Activated gamma-delta T cell (primary cell): ENCODE results near the gene ZNF474.

Experiments
- DNase-seq: peaks from one replicate; lab custom pipeline; 2025; lab: John Stamatoyannopoulos, UW

ZNF474 gene

GRCh38 chr5:122118356-122118948 lies 10.9 kb upstream of the ZNF474 start:
- no peak for DNase-seq

DNA sequence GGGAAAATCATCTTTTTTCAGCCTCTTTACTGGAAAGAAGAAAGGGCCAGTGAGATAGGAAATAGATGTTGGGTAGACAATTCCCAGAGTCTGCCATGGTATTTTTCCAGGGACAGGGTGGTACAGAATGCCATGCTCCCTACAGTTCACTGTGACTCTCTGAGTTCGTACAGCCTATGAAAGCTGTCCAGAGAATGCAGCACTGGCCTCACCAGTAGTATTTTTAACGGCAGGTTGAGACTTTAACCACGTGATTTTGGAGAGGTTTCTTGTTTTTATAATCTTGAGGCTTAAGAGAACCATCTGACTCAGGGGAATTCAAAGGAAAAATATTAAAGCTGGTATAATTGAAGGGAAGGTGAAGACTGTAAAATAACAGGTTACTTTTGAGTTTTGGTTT lies 10.1 kb upstream of the ZNF474 start:
- no peak for DNase-seq

GRCh38 chr5:122120493-122120892 lies 8.9 kb upstream of the ZNF474 start:
- DNase-seq: no peak

GRCh38 chr5:122120957-122121356 lies 8.4 kb upstream of the ZNF474 start:
- DNase-seq: no peak

DNA sequence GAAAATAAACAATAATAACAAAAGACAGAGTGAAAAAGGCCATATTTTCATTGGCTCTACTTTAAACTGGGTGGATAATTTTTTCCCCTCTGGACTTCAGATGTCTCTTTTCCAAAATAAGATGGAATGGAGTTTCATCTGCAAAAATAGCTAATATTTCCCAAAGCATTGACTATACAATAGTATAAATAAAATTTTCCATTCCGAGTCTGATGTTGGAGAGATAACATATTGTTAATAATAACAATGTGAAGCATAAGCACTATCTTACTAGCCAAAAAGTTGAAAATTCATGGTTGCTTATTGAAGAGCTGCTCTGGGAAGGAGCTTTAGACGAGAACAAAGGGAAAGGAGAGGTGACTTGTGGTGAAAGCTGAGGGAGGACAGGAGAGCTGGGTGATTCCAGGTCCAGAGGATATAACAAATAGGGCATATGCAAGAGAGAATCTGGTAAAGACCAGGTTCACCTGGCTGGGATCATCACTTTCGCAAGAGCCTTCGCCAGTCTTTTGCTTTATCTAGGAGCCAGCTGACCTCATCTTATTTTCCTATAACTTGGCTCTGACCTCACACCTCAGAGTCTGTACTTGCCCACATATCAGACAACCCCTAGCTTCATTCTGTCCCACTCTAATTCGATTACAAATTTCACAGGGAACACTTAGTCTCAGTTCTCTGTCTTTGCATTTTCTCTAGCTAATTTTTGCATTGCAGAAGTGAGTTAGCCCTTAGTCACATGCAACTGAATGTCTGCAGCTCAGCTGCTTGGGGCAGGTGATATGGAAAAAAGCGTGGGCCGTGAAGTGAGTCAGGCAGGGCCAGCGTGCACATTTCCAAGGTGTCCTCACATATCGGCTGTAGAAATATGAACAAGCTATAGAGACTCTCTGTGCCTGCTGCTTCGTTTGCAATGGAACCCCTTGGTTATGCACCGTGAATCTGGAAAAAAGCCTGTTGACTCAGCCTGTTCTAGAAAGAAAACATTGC lies 7.6 kb upstream of the ZNF474 start:
- DNase-seq: no peak

DNA sequence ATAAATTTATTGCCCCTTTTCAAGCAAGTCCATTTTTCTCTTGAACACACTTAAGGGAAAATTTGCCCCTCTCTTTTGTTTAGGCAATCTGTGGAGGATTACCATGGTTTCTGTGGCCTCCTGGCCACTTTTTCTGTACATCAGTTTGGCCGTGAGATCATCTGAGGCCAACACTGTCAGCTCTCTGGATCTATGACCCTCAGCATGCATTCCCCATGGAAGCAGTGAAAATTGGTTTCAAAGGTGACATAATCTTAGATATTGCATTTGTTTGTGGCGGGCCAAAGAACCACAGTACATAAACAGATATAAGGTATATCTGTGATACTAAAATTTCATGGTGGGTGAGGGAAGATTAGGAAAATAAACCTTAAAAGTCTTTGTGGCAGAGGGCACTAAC lies 4.6 kb upstream of the ZNF474 start:
- DNase-seq: no peak

DNA sequence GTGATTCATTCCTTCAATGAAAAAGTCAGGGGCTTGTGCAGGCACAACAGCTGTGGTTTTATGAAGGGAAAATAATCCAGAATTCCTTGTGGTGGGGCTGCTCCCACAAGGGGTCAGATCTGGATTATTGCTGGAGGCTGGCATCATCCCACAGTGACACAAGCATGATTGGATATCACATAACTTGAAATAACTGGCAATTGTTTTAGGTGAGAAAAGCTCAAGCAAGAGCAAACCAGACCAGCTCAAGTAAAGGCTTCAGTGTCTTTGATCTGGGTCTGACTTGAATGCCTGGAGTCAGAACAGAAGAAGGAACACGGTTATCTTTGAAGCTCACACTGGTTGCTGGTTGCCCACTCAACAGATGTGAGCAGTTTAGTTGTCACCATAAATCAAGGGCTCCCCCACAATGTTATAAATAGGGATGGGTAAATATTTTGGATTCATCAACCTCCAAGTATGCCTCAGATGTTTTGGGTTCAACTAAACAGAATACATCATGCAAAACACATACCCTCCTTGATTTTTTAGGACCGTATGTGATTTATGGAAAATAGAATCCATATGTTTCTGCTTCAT lies 3.1 kb upstream of the ZNF474 start:
- DNase-seq: no peak

- DNase-seq: no peak
These were observed 2.5 kb upstream of the ZNF474 start for GRCh38 chr5:122126756-122127321.

DNA sequence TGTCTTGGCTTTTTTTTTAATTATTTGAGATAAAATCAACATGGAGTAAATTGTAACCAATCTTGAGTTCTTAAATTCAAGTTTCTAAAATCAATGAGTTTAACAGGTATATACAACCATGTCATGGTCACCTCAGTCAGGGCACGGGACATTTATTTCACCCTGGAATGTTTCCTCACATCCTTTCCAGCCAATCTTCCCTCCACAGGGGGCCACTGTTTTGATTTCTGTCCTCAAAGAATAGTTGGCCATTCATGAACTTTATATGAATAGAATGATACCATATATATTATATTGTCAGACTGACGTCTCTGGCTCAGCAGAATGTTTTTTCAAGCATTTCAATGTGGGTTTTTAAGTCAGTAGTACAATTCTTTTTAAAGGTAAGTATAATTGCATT lies 806 bp downstream of the ZNF474 start:
- no peak for DNase-seq

- DNase-seq: no peak
These were observed 8.4 kb downstream of the ZNF474 start for GRCh38 chr5:122137702-122138101.

DNA sequence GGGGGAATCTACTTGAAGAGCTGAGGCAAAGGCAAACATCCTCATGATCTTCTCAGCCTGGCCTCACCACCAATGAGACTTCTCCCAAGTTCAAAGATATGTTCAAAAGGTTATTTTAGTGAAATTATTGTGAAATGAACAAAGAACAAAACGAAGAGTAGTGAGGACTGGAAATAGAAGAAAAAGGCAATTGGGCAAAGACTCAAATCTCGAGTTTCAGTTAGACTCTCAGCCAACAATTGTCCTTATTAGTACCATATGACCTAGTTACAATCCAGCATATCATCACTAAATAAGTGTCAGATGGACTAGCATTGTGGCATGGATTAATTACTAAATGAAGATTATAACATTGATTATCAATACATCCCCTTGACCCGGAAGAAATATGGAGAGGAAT lies 9.0 kb downstream of the ZNF474 start:
- no peak for DNase-seq

DNA sequence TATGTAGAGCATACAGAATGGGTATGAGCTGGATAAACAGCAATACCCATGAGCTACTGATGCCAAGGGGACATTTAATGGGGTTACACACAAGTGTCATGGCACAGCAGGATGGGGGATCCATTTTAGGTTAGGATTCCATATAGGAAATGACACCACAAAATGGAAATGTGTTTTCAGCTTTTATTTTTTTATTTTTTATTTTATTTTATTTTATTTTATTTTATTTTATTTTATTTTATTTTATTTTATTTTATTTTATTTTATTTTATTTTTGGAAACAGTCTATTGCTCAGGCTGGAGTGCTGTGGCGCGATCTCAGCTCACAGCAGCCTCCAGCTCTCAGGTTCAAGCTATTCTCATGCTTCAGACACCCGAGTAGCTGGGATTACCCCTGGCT lies 11.6 kb downstream of the ZNF474 start:
- no peak for DNase-seq

DNA sequence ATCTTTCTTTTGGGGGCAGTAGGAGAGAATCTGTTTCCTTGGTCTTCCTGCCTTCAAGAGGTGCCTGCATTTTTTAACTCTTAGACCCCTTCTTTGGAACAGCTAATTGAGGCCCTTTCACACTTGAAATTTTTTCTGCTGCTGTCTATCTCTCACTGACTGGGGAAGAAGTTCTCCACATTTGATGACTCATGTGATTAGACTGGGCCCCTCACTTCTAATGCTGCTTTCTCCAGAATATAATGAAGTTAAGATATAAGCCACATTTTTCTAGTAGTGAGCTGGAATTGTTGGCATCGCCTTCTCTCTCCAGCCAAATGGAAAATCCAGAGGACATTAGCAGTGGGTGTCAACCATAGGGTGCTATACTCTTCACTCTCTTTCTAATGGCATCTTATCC lies 12.4 kb downstream of the ZNF474 start:
- DNase-seq: no peak

GRCh38 chr5:122142480-122143164 lies 13.3 kb downstream of the ZNF474 start:
- no peak for DNase-seq

GRCh38 chr5:122144236-122144635 lies 14.9 kb downstream of the ZNF474 start:
- no peak for DNase-seq

DNA sequence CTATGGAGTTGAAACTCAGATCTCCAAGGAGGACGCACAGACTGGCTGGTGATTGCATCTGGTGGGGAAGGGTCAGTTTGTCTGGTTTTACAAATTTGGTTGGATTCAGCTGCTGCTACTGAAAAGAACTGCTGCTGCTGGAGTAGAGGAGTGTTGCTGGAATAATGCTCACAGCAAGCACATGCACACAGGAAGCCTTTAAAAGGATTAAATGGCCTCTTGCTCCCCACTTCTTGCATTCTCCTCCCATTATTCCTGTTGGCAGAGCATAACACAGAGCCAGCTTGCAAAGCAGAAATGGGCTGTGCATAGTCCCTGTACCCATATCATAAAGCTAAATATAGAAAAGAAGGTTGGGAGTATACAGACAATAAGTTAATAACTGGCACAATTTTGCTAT lies 16.6 kb downstream of the ZNF474 start:
- DNase-seq: no peak

DNA sequence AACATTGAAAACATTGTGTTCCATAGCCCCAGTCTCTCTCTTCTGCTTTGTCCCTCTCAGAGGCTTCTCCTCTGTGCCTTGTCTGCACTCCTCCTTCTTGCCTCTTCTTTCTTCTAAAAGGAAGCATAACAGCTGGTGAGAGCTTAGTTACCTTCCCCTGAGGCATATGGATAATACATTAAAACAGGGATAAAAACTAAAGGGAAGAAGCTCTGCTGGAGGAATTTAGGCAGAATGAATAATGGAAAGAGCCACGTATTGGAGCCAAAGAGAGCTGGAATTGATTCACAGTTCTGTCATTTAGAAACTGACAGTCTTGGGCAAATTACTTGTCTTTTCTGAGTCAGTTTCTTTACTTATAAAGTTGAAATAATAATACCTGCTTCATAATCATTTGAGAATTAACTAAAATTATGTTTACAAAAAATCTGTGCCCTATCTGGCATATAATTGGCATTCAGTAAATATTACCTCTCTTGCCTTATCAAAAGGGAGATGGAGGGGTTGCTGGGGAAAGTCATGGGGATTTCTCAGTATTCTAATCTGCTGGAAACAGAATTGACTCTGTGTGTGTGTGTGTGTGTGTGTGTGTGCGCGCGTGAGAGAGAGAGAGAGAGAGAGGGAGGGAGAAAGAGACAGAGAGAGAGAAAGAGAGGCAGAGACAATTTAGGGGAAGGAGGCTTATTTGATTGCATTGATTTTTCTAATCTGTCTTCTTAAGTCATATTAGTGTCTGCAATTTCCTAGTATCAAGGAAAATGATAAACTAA lies 20.2 kb downstream of the ZNF474 start:
- no peak for DNase-seq

DNA sequence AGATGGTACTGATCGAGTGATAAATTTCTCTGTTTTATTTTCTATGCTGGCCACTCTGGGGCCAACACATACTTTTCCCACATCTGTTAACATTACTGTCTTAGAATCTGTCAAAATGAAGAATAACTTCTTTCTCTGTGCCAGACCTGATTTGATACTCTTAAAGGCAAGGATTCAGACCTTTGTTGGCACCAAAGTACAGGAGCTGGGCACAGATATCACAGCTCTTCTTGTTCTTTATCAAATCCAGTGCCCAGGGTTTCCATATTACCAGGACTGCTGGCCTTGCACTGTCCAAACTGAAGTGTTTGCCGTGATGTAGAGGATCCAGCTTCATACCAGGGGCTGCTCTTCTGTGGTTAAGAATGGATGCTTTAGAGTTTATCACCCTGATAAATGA lies 20.9 kb downstream of the ZNF474 start:
- DNase-seq: no peak

DNA sequence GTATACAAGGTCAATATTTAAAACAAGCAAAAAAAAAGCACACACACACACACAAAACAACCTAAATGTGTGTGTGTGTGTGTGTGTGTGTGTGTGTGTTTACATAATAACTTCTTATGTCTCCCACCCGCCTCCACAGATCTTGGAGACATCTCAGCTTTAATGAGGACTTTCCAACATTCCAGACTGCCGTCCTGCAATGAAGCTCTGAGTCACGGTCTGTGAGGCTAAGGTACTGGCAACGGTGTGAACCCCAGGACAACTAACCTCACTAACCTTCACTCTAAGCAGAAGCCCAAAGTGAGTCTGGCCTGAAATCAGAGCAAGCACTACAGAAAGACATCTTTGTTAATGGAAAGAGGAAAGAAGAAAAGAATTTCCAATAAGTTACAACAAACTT lies 22.3 kb downstream of the ZNF474 start:
- no peak for DNase-seq

DNA sequence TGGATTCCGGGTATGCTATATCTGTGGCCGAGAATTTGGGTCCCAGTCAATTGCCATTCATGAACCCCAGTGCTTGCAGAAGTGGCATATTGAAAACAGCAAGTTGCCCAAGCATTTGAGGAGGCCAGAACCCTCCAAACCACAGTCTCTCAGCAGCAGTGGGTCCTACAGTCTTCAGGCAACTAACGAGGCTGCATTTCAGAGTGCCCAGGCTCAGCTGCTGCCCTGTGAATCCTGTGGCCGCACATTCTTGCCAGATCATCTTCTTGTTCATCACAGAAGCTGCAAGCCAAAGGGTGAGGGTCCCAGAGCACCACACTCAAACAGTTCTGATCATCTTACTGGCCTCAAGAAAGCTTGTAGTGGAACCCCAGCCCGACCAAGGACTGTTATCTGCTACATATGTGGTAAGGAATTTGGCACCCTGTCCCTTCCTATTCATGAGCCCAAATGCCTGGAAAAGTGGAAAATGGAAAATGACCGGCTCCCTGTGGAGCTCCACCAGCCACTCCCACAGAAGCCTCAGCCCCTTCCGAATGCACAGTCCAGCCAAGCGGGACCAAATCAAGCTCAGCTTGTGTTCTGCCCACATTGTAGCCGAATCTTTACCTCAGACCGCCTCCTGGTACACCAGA lies 23.0 kb downstream of the ZNF474 start:
- DNase-seq: no peak

DNA sequence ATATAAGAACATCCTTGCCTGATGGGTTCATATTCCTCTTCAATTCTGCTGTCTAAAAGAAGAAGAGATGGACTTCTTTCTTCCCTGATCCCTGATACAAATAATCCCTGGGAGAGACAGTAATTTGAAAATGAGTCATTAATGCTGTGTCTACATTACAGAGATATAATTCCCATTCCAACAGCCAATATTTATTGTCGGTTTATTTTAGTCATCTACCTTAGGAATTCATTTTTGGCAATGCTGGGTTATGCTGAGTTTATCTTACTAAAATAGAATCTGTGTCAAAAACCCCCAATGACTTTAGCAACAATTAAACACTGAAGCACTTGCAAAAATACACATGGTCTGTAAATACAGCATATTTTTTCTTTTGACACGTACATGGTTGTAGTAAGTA lies 23.9 kb downstream of the ZNF474 start:
- DNase-seq: no peak
